GM12801 (cell line): ENCODE data around the gene WFIKKN1.

Experiments
- CTCF ChIP-seq: IDR thresholded peaks from one replicate; pipeline ENCODE4 v1.5.1; 2011; ENCODE audit warnings: control low read depth; ENCODE audit not compliant: insufficient read length; ENCODE audit errors: extremely low read depth

The WFIKKN1 gene

GRCh38 chr16:610513-611381, 20.0 kb upstream of the WFIKKN1 start:
- TF ChIP-seq CTCF: no peak

DNA sequence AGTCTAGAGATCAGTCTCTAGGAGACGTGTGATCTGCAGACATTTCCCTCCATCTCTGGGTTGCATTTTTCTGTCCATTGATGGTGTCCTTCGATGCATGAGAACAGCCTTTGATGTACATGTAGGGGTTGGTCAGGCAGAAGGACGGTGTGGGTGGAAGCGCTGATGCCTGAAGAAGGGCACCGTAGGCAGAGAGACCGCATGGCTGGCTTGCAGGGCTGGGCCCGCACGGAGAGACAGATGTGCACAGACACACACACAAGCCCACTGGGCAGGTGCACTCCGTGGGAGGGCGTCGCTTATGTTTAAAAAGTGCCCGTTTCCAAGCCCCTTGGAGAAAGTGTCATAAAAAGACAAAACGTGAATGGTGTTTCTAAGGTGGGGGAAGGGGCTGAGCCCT, 15.7 kb upstream of the WFIKKN1 start:
- TF ChIP-seq CTCF: no peak

DNA sequence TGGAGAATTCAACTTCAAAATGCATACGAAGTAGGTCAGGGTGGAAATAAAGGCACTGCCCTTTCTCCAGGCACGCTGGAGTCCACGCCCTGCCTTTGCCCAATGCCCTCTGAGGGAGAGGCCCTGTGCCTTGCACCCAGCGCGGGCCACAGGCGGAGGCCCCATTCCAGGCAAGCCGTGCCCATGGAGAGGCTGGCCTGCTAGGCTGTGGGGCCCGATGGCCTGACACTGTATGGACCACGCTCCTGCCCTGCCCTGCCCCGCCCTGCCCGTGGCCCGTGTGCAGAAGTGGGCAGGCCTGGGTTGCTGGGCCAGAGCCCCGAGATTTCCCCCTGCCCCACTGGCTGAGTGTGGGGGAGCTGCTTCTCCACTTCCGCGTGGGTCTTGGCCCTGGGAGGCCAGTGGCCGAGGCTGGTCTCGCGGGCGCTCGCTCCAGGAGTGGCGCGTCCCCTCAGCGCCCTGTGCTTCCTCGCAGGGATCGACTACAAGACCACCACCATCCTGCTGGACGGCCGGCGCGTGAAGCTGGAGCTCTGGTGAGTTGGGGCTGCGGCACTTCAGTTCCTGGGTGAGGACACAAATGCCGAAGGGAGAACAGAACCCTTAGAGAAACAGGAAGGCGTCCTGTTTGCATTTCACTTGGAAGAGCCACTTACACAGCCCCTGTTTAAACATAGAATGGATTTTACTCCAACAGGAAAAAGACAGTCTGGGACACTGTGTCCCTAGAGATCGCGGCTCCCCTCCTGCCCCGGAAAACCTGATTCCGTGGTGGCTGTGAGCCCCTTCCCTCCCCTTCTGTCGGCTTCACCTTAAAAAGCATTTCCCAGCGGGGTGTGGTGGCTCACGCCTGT, 13.8 kb upstream of the WFIKKN1 start:
- no peak for TF ChIP-seq CTCF

DNA sequence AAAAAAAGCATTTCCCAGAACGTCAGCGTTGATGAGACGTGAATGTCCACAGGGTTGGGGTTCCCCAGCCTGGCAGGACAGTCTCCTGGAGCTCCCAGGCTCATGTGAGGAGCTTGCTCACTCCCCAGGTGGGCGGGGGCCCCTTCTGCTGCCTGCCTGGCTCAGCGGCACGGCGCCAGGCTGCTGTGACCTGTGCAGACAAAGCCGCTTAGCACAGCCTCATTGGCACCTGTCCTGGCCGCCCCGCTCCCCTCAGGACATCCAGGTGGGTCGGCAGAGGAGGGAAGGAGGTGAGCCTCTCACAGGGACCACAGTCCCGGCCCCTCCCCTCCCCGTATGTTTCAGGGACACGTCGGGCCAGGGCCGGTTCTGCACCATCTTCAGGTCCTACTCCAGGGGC, 12.9 kb upstream of the WFIKKN1 start:
- TF ChIP-seq CTCF: no peak

GRCh38 chr16:619476-620100, 11.2 kb upstream of the WFIKKN1 start:
- no peak for TF ChIP-seq CTCF

GRCh38 chr16:620700-621525, 9.9 kb upstream of the WFIKKN1 start:
- TF ChIP-seq CTCF: no peak
